NCI-H2196 treated with DMSO at 0.1 percent for 48 hours (cell line): Measurements from ENCODE around the gene OR2T6.
"Not testable (repeated sequence)": the region's sequence is repeated elsewhere in the genome, so short reads cannot be mapped to it uniquely, and the experiment has no call there.

Experiments
- DNase-seq: peaks from one replicate; lab custom pipeline; 2025; ENCODE audit not compliant: unreplicated experiment; lab: John Stamatoyannopoulos, UW

The OR2T6 gene, protein sequence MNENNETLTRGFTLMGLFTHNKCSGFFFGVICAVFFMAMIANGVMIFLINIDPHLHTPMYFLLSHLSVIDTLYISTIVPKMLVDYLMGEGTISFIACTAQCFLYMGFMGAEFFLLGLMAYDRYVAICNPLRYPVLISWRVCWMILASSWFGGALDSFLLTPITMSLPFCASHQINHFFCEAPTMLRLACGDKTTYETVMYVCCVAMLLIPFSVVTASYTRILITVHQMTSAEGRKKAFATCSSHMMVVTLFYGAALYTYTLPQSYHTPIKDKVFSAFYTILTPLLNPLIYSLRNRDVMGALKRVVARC

DNA sequence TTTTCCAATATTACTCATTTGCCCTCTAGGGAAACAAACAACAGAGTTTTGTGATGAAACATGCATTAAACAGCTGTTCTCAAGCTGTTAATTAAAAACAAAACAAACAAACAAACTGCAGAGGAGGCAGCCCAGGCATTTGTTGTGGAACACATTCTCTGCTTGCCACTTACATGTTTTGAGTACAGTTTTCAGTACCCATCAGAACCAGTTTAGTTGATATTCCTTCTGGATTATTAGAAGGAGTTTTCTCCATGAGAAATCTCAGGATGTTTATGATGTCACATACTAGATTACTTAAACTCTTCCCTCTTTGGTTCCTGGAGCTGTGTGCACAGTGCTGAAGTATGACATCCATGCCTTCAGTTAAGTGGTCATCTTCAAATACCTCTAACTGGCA lies at the start of gene OR2T6:
Gene OR2T6, plus strand, starts transcription at position 301 of the 400 bp plus-strand sequence. CDS start 11,863 bp downstream, outside the sequence.
- no peak for DNase-seq

DNA sequence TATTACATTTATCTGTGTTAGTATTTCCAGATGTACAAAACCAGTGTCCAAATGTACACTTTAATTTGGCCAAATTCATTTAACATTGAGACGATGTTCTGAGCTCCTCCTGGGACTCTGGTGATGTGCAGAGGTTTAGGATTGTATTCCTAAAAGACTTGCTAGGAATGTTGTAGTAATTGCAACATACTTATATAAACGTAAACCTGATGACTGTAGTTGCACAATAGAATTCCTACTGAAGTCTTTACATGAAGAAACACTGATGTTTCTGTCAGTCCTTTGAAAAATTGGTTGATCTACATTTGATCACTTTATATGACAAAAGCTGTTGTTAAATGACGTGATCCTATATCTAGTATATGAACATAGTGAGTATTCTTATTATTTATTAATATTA lies 32.1 kb upstream of the OR2T6 start:
- DNase-seq, result no peak

DNA sequence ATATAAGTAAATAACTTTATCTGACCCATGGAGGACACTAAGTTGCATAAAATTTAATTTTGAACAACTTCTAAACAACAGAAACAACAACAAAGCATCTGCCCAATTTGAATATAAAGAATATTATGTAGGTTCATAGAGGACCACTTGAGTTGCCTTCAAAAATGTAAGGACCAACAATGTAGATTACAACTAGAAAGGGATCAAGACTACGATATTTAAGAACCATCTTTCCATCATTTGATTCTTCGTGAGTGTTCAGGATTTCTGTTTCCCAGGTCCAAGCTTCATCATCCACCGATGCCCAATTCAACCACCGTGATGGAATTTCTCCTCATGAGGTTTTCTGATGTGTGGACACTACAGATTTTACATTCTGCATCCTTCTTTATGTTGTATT lies 27.1 kb upstream of the OR2T6 start, which contains the start of gene OR14C36:
Gene OR14C36, plus strand, starts transcription at position 301 of the 400 bp plus-strand sequence. Its CDS starts 0 bp downstream, at position 301.
- no peak for DNase-seq

DNA sequence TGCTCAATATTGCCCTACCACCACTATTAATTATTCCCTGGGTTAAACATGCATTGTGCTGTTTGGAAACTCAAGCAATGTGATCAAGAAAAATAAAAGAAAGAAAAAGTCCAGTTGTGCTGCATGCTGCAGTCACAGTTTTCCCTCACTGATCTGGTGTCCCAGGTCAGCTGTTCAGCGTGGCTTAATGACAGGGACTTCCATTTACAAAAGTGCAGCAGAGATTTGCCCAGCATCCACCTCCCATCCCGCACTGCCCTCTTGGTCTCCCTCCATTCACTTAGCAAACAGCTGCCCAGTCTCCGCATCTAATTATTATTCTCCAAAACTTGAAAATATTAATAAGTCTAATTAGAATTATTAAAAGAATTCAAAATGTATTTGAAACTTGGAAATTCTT lies 16.1 kb upstream of the OR2T6 start:
- no peak for DNase-seq

DNA sequence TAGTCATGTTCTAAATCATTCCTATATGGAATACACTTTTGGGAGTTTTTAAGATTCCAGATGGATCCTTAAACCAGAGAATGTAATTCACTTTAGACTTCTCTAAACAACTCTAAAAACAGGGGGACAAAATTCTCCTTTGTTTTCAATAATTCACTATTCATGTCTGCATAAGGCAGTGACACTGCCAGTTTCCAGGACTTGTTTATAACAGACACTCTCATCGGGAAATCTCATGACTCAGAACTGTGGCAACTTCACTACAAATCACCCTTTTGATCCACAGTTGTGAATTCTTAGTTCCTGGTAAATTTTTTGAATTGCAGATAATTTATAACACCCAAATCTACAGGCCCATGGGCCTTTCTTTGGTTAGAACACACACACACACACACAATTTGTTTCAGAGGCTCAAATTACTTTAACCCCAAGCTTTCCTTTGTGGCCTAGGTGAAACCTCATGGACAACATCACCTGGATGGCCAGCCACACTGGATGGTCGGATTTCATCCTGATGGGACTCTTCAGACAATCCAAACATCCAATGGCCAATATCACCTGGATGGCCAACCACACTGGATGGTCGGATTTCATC lies 14.3 kb upstream of the OR2T6 start, which contains the start of gene OR2T4:
Gene OR2T4, plus strand, starts transcription at position 545 of the 595 bp plus-strand sequence. Its CDS starts 0 bp downstream, at position 545.
- DNase-seq, result no peak

DNA sequence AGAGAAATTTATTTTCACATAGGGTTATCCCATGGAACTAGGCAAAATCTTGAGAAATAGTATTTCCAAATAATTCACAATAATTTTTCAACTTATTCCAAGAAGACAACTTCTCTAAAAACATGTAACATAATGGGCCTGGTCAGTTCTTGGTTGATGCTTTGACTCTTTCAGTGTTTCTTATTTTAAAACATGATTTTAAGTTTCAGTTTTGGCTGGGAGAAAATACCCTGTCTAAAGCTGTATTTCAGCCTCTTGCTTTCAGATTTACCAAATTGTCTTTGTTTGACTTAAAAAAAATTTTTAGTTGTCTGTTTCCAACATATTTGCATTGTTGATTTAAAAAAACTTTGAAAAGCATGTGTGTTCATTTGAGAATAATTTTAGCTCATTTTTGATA lies 8.9 kb upstream of the OR2T6 start:
- no peak for DNase-seq

DNA sequence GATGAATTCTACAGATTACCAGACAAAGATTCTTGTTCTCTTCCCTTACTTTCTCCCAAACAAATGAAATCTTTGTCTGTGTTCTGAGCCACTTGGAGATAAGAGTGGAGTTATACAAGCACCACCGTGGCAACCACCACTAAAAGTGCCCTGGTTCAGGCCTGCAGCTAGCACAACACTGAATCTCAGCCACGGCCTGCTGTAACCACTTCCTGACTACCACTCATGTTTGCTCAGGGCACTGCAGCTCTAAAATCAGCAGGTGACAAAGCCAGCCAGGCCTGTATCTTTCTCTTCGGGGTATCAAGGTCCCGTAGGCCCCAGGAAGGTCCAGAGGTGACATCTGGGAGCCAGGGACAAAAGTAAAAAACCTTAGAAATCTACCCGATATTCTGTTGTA lies 3.2 kb upstream of the OR2T6 start:
- DNase-seq, result no peak

DNA sequence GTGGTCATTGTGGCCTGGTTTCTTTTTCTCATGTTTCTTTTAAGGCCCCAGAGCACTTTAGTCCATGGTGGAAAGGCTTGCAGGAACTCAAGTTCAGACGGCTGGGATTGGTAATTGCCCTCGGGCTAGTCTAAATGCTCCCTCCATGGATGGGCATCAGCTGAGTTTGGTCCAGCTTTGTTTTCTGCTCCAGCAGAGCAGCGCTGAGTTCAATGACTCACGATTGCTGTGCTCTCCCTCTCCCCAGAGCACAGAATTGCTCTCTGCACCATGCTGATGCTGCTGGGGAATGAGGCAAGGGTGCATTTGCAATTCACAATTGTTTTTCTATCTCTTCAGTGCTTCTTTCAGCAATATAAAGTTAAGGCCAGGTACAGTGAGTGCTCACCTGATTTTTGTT lies 1.8 kb upstream of the OR2T6 start:
- no peak for DNase-seq

DNA sequence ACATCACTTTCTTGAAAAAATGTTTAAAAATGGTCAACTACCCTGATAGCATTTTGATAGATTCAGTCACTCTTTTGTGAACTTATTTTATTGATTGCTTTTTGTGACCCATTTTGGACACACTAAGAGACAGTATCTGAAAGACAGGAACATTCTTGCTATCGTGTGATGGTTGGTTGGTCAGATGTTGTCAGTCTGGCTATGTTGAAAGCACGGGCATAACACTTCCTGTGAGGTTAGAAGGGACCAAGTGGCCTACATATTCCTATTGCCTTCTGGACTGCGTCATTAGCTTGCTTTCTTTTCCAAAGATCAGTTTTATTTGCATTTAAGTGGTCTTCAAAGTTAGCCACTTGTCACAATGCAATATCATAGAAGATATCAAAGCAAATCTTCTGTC lies 1.4 kb downstream of the OR2T6 start:
- no peak for DNase-seq

DNA sequence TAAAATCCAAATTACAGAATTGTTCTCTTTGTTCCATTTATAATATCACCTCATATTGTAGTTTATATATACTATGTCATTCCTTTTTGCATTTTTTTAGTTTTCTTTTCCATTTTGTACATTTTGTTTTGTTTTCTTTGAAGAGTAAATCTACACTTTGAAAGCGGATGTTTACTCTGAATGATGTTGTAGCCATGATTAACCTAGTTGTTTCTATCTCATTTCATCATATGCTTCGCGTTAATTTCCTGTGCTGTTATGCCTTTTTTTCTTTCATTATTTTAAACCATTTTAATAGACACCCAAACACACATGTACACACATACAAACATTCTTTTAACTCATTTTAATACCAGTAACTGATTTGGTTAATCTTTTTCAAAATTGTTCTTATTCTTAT lies 5.3 kb downstream of the OR2T6 start:
- DNase-seq, result no peak

DNA sequence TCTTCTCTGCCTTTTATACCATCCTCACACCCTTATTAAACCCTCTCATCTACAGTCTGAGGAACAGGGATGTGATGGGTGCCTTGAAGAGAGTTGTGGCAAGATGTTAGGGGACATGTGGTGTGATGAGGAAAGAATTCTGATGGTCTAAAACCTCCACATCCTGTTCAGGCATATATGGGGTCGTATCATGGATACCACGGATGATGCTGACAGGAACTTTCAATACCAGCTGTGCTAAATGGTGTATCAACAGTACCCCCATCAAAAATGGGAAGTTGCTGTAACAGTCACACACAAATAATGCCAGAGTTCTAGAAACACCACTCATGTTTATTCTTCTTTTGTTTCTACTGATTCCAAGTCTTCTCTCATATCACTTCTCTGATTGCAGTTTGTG lies 12.9 kb downstream of the OR2T6 start:
- DNase-seq, result no peak

DNA sequence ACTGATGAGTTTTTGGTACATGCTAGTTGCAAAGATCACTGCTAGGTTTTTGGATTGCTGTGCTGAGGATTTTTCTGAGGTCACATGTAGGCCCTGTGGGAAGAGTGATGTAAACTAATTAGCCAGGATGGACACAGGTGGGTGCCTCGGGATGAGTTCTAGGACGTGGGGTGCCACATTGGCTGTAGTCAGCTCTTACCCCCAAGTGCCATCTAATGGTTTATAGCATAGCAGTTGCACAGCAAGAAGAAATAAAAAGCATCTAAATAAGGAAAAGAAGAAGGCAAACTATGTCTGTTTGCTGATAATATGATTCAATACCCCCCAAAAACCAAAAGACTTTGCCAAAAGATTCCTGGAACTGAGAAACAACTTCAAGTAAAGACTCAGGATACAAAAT lies 17.5 kb downstream of the OR2T6 start:
- DNase-seq, result no peak

DNA sequence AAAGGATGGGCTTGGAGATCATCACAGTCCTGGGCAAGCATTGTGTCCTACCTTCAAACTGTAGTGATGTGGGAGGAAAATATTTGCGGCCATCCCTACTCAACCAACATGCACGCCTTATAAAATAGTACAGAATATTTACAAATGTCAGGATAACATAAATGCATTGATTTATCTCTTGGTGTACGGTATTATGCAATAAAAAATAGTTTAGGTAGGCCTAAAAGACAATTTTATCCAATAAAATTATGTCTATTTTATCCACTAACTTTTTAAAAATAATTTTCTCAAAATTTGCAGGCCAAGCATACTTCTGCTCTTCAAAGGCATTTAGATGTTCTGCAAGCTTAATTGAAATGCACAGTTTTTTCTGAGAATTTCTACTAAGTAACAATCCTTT lies 27.2 kb downstream of the OR2T6 start, which contains the start of gene OR2T1:
Gene OR2T1, plus strand, starts transcription at position 301 of the 400 bp plus-strand sequence. CDS start 3,100 bp downstream, outside the sequence.
- no peak for DNase-seq

DNA sequence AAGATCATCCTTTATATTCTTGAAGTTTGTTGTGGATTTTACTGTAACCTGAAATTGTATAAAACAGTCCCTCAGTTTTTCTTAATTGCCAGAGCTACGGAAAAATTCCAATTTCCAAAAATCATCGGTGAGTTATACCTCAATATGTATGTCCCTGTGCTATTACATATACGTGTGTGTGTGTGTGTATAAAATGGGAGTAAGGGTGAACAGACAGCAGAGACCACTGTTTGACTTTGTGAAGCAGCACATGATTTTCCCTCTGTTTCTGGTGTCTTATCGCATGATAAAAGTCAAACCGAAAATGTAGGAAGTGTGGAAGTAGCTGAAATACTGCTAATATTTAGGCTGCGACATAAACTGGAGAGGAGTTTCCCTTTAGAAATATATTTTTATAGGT lies 28.5 kb downstream of the OR2T6 start:
- DNase-seq, result no peak

DNA sequence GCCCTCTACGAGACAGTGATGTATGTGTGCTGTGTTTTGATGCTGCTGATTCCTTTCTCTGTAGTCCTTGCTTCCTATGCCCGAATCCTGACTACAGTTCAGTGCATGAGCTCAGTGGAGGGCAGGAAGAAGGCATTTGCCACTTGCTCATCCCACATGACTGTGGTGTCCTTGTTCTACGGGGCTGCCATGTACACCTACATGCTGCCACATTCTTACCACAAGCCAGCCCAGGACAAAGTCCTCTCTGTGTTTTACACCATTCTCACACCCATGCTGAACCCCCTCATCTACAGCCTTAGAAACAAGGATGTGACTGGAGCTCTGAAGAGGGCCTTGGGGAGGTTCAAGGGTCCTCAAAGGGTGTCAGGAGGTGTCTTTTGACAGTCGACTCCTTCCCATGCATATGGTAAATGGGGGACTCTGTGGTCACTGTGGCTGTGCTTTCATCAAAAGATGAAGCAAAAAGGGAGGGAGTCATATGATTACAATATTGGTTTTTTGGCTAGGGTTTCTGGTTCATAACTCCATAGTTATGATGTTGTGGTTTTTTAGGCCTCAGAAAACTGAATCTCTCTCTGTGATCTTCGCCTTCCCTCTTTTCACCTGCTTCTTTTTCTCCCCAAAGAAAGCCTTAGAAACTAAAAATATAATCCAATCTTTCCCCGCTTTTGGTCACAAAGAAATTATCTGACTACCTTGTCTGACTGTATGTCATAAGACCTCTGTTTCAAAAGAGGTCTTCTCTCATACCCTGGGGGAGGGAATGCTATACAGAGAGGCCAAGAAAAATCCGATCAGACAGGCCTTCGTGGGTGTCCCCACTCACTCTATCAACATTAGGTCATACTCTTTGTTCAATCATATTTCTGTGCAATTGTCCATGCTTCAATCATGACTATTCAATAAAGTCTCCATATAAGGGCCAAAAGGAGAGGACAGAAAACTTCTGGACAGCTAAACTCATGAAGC lies 31.5 kb downstream of the OR2T6 start:
- DNase-seq, result no peak

DNA sequence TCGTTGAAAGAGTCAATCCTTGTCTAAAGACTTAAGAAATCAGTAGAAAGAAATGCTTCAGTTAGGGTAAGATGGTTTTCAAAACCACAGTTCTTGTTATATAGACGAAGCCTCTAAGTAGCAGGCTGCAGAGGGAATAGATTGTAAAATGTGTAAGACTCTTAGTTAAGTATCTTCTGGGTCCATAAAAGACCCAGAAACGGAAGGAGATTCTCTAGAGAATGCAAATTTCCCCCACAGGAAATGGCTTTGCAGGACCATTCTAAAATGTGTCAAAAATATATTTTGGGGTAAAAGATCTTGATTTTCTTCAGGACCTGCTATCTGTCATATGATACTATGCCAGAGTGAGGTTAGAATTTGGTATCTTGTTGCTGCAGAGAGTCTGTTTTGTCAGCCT lies 40.7 kb downstream of the OR2T6 start:
- DNase-seq, result no peak

DNA sequence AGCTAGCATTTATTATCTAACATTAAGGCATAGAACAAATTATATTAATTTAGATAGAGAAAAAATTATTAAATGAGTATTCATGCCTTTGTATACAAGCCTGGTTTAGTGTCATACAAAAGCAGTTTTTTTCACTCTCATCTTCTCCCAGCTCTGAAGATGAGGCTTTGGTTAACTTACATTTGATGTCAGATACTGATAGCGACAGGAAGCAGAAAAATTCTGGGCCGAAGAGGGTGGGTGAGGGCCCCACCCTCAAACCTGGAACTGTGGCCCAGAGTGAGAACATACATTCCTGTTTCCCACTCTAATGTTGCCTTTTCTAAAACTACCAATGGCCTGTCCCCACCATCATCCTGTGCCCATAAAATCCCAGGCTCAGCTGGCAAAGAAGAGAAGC lies 42.3 kb downstream of the OR2T6 start:
- DNase-seq, result no peak

DNA sequence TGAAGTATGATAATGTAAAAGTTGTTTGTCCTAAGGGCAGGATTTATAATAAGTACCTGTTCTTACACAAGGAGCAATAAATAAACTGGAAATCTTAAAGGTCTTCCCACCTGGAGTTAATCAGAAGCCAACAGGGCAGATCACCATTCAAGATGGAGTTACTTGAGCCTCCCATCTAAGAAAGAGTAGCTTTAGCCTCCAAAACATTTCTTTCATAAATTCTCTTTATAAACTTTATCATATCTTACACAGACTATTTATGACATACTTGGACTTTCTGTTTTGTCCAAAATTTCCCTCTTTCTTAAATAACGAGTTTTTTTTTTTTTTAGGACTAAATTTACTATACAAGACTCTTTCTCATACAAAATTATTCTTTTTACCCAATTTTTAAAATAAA lies 45.8 kb downstream of the OR2T6 start:
- no peak for DNase-seq

DNA sequence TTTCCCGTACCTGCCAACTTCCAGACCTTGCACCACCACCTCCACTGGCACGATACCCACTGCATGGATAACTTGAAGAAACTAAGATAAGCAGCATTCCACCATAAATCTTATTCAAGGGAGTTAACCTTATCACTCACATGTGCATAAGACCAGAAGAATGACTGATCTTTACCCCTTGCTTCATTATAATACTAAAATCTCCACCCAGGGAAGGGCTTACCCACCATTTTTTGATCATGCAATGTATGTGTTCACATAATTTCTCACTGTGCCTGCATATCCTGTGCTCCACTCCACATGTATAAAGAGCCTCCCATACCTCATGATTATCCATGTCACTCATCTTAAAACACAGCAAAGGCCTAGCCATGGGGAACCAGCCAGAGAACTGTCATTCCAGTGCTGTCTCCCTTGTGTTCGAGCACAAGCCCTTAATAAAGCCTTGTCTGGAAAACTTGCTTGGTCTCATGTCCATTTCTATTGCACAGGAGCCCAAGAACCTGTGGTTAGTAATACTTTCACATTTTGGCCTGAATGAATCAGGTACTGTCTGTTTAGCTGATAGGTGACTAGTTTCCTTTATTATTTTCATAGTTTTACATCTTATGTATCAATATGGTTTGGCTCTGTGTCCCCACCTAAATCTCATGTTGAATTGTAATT lies 52.1 kb downstream of the OR2T6 start:
- DNase-seq, result not testable (repeated sequence)

DNA sequence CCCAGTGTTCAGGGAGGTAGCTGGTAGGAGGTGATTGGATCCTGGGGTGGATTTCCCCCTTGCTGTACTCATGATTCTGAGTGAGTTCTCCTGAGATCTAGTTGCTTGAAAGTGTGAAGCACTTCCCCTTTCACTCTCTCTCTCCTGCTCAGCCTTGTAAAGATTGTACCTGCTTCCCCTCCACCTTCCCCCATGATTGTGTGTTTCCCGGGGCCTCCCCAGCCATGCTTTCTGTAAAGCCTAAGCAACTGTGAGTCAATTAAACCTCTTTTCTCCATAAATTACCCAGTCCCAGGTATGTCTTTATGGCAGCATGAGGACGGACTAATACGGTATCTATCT lies 52.6 kb downstream of the OR2T6 start:
- not testable (repeated sequence) for DNase-seq

DNA sequence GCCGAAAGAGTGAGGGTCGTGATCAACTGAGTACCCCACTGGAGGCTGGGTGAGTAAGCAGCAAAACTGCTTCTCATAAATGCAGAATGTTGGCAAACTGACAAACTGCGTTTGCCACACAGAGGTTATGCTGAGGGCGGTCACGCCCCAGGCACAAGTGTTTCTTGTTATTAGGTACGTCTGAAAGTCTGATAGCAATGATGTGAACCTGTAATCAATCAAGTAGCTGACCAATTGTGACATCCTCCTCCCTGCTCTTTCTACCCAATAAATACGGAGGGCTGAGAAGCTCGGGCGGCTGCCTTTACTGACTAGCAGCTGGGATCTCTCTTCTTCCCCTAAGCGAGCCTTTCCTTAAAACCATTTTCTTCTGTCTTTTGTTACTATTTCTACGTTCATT lies 56.1 kb downstream of the OR2T6 start:
- not testable (repeated sequence) for DNase-seq
